HepG2 (cell line): ENCODE data around the gene INO80B. TPM values are rescaled to one million over a fixed set of nuclear protein-coding genes. Genes with fewer than 3 reads are reported as not detected.
A peak's percentile ranks its signal among the peaks of the same experiment; 100 is the strongest.

Experiments
- ARNT2 ChIP-seq: sonication (generic); formaldehyde crosslinking; IDR thresholded peaks from 2 replicates; pipeline ENCODE4 v1.8.0; 2022; ENCODE audit warnings: mild to moderate bottlenecking, low read depth, missing genetic modification reagents, moderate library complexity
- ELF4 ChIP-seq: sonication (generic); formaldehyde crosslinking; IDR thresholded peaks from 2 replicates; pipeline ENCODE4 v1.5.0; 2020; ENCODE audit warnings: missing genetic modification reagents, mild to moderate bottlenecking, moderate library complexity, borderline replicate concordance
- FOXK1 ChIP-seq: sonication (generic); formaldehyde crosslinking; IDR thresholded peaks from 2 replicates; pipeline ENCODE4 v1.4.0; 2020; ENCODE audit warnings: low read depth, missing genetic modification reagents, borderline replicate concordance
- HMG20A ChIP-seq: IDR thresholded peaks from 2 replicates; pipeline ENCODE4 v1.6.1; 2016; ENCODE audit warnings: borderline replicate concordance
- JARID2 ChIP-seq: sonication (generic); formaldehyde crosslinking; IDR thresholded peaks from 2 replicates; pipeline ENCODE4 v1.8.1; 2023; ENCODE audit warnings: missing genetic modification reagents, inconsistent platforms; ENCODE audit not compliant: insufficient replicate concordance
- MTA3 ChIP-seq: sonication (generic); formaldehyde crosslinking; IDR thresholded peaks from 2 replicates; pipeline ENCODE4 v1.4.0; 2020; ENCODE audit warnings: missing genetic modification reagents
- PRDM4 ChIP-seq: sonication (generic); formaldehyde crosslinking; IDR thresholded peaks from 2 replicates; pipeline ENCODE4 v1.9.0; 2021; ENCODE audit warnings: missing genetic modification reagents, borderline replicate concordance
- REPIN1 ChIP-seq: sonication (generic); formaldehyde crosslinking; IDR thresholded peaks from 2 replicates; pipeline ENCODE4 v1.8.0; 2022; ENCODE audit warnings: missing genetic modification reagents, low read depth, mild to moderate bottlenecking, borderline replicate concordance
- TAF1 ChIP-seq: sonication (generic); formaldehyde crosslinking; IDR thresholded peaks from 2 replicates; pipeline ENCODE4 v1.4.0; 2020; ENCODE audit warnings: missing genetic modification reagents
- TBL1XR1 ChIP-seq: fragments of 150-350 bp; IDR thresholded peaks from 2 replicates; pipeline ENCODE4 v1.6.1; 2014; ENCODE audit warnings: borderline replicate concordance, low read length; ENCODE audit not compliant: partially characterized antibody
- THYN1 ChIP-seq: sonication (generic); formaldehyde crosslinking; IDR thresholded peaks from 2 replicates; pipeline ENCODE4 v1.8.1; 2023; ENCODE audit warnings: low read depth, mild to moderate bottlenecking, moderate library complexity, missing genetic modification reagents, borderline replicate concordance
- TSC22D2 ChIP-seq: sonication (generic); formaldehyde crosslinking; IDR thresholded peaks from 2 replicates; pipeline ENCODE4 v1.5.1; 2020; ENCODE audit warnings: missing genetic modification reagents, mild to moderate bottlenecking, borderline replicate concordance
- ZNF12 ChIP-seq: sonication (generic); formaldehyde crosslinking; IDR thresholded peaks from 2 replicates; pipeline ENCODE4 v1.5.0; 2020; ENCODE audit warnings: missing genetic modification reagents
- ZNF251 ChIP-seq: sonication (generic); formaldehyde crosslinking; IDR thresholded peaks from 2 replicates; pipeline ENCODE4 v1.9.0; 2021; ENCODE audit warnings: mild to moderate bottlenecking, missing genetic modification reagents
- ZNF275 ChIP-seq: sonication (generic); formaldehyde crosslinking; IDR thresholded peaks from 2 replicates; pipeline ENCODE4 v1.8.0; 2022; ENCODE audit warnings: missing genetic modification reagents, mild to moderate bottlenecking, inconsistent platforms, borderline replicate concordance
- ZNF296 ChIP-seq: sonication (generic); formaldehyde crosslinking; conservative IDR thresholded peaks from 2 replicates; pipeline ENCODE4 v1.5.0; 2020; ENCODE audit warnings: mild to moderate bottlenecking, missing genetic modification reagents
- ZNF326 ChIP-seq: sonication (generic); formaldehyde crosslinking; IDR thresholded peaks from 2 replicates; pipeline ENCODE4 v1.4.0; 2020; ENCODE audit warnings: missing genetic modification reagents, borderline replicate concordance
- ZNF510 ChIP-seq: sonication (generic); formaldehyde crosslinking; IDR thresholded peaks from 2 replicates; pipeline ENCODE4 v1.4.0; 2020; ENCODE audit warnings: low read depth, mild to moderate bottlenecking, missing genetic modification reagents
- ZNF547 ChIP-seq: sonication (generic); formaldehyde crosslinking; IDR thresholded peaks from 2 replicates; pipeline ENCODE4 v1.5.1; 2020; ENCODE audit warnings: mild to moderate bottlenecking, missing genetic modification reagents
- ZNF549 ChIP-seq: sonication (generic); formaldehyde crosslinking; IDR thresholded peaks from 2 replicates; pipeline ENCODE4 v1.5.0; 2020; ENCODE audit warnings: missing genetic modification reagents
- ZNF558 ChIP-seq: sonication (generic); formaldehyde crosslinking; IDR thresholded peaks from 2 replicates; pipeline ENCODE4 v1.9.0; 2022; ENCODE audit warnings: mild to moderate bottlenecking, missing genetic modification reagents, borderline replicate concordance
- ZNF709 ChIP-seq: sonication (generic); formaldehyde crosslinking; IDR thresholded peaks from 2 replicates; pipeline ENCODE4 v1.5.0; 2020; ENCODE audit warnings: mild to moderate bottlenecking, missing genetic modification reagents
- ZNF792 ChIP-seq: IDR thresholded peaks from 2 replicates; pipeline ENCODE4 v1.6.1; 2016
- polyA plus RNA-seq, 8 experiments: library from polyadenylated mRNA; depleted of rRNA in 3 of 8; stranded (reverse) in 7 of 8; unstranded in 1 of 8; fragments of >200 nt; fragmentation: Illumina TruSeq in 4 of 8; extraction: Trizol in 4 of 8; gene quantifications; 2 replicates each; pipeline versions ENCODE4 v1.2.1 to v1.2.3, GENCODE V29; 2011 to 2016; ENCODE audit warnings: low read depth in 4 of 8, missing spikeins in 1 of 8, mixed read lengths in 1 of 8; ENCODE audit not compliant: insufficient read depth in 1 of 8
- total RNA-seq, 5 experiments: library from RNA; depleted of rRNA; stranded (reverse); fragments of >200 nt; fragmentation: Illumina TruSeq; extraction: Trizol; gene quantifications; 2 replicates each; pipeline ENCODE4 v1.2.3, GENCODE V29; 2016; ENCODE audit warnings: low read depth in 1 of 5
- TF ChIP-seq, protein P1 (sequence below): conservative IDR thresholded peaks from 2 replicates; pipeline ENCODE4 v1.6.1; 2018; ENCODE audit warnings: missing genetic modification reagents
- TF ChIP-seq, protein P2 (sequence below): sonication (generic); IDR thresholded peaks from 2 replicates; pipeline ENCODE4 v1.6.1; 2016; ENCODE audit warnings: low read depth, borderline replicate concordance

The INO80B gene
- total and polyA plus RNA-seq, 2 of the 13 experiments (the other 11 are each of a cell fraction or from before 2014, with no cell fraction given), result 6.2 to 14.5 TPM

- TF ChIP-seq ZNF296 (CRISPR knock-in tag) (no peak), HMG20A (no peak), ZNF792 (CRISPR knock-in tag) (0 out of 2 replicates have a peak, but pooled peaks have one; percentile 32), PRDM4 (CRISPR knock-in tag) (no peak), ZNF558 (CRISPR knock-in tag) (0 out of 2 replicates have a peak, but pooled peaks have one; percentile 21), ZNF12 (CRISPR knock-in tag) (no peak), MTA3 (CRISPR knock-in tag) (no peak), JARID2 (CRISPR knock-in tag) (peak; percentile 68), ZNF547 (CRISPR knock-in tag) (0 out of 2 replicates have a peak, but pooled peaks have one; percentile 18), TBL1XR1 (no peak), TAF1 (CRISPR knock-in tag) (no peak; the same call in 1 of the 2 replicates), ZNF275 (CRISPR knock-in tag) (no peak), ZNF510 (CRISPR knock-in tag) (no peak; the same call in 1 of the 2 replicates), THYN1 (CRISPR knock-in tag) (no peak), ZNF549 (CRISPR knock-in tag) (no peak), ZNF251 (CRISPR knock-in tag) (no peak), REPIN1 (CRISPR knock-in tag) (no peak), TSC22D2 (CRISPR knock-in tag) (no peak), FOXK1 (no peak), ZNF709 (CRISPR knock-in tag) (no peak), ELF4 (CRISPR knock-in tag) (no peak), ARNT2 (no peak), ZNF326 (no peak)
- TF ChIP-seq, protein P1, sequence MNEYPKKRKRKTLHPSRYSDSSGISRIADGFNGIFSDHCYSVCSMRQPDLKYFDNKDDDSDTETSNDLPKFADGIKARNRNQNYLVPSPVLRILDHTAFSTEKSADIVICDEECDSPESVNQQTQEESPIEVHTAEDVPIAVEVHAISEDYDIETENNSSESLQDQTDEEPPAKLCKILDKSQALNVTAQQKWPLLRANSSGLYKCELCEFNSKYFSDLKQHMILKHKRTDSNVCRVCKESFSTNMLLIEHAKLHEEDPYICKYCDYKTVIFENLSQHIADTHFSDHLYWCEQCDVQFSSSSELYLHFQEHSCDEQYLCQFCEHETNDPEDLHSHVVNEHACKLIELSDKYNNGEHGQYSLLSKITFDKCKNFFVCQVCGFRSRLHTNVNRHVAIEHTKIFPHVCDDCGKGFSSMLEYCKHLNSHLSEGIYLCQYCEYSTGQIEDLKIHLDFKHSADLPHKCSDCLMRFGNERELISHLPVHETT (CRISPR knock-in tag), result no peak
- TF ChIP-seq, protein P2, sequence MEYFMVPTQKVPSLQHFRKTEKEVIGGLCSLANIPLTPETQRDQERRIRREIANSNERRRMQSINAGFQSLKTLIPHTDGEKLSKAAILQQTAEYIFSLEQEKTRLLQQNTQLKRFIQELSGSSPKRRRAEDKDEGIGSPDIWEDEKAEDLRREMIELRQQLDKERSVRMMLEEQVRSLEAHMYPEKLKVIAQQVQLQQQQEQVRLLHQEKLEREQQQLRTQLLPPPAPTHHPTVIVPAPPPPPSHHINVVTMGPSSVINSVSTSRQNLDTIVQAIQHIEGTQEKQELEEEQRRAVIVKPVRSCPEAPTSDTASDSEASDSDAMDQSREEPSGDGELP, result no peak
These were observed 2.3 kb downstream of the INO80B start (continued) for GRCh38 chr2:74457129-74457548.
